CD4-positive, alpha-beta memory T cell (primary cell): ENCODE data around the gene GMEB2. TPM values are rescaled to one million over a fixed set of nuclear protein-coding genes. Genes with fewer than 3 reads are reported as not detected.
A peak's percentile ranks its signal among the peaks of the same experiment; 100 is the strongest.

Experiments
- CTCF ChIA-PET: fragments of 350-600 bp; sonication (Branson Sonifier 250); formaldehyde crosslinking; loops from one replicate; lab custom pipeline; 2021; ENCODE audit warnings: inconsistent platforms; ENCODE audit not compliant: partially characterized antibody; lab: Charles Lee
- POLR2A ChIA-PET: fragments of 350-600 bp; sonication (Branson Sonifier 250); formaldehyde crosslinking; loops from one replicate; lab custom pipeline; 2021; ENCODE audit not compliant: partially characterized antibody; lab: Charles Lee
- DNase-seq, 5 donors: peaks; one replicate each; pipeline versions ENCODE4 v3.0.0 to v3.0.0-alpha.2; 2020 to 2022; ENCODE audit warnings: mixed read lengths in 1 of 5
- H3K27ac ChIP-seq: one replicate; pipeline ENCODE4 v1.7.0; 2013; ENCODE audit warnings: low read depth, low read length
- H3K27me3 ChIP-seq: 2 replicates; pipeline ENCODE4 v1.7.0; 2013; ENCODE audit warnings: mild to moderate bottlenecking, low read length, moderate library complexity; ENCODE audit not compliant: insufficient read depth
- H3K36me3 ChIP-seq: 2 replicates; pipeline ENCODE4 v1.7.0; 2013; ENCODE audit warnings: mild to moderate bottlenecking, low read length, moderate library complexity; ENCODE audit not compliant: insufficient read depth
- H3K4me1 ChIP-seq: 2 replicates; pipeline ENCODE4 v1.7.0; 2013; ENCODE audit warnings: mild to moderate bottlenecking, low read length, moderate library complexity; ENCODE audit not compliant: insufficient read depth
- H3K4me3 ChIP-seq, 2 donors: one replicate each; pipeline ENCODE4 v1.7.0; 2013; ENCODE audit warnings: low read length in 2 of 2, mild to moderate bottlenecking in 1 of 2
- H3K9me3 ChIP-seq, 2 donors: one replicate each; pipeline ENCODE4 v1.7.0; 2013; ENCODE audit warnings: low read length in 2 of 2, control low read depth in 1 of 2; ENCODE audit not compliant: control insufficient read depth in 1 of 2
- H3K27ac Mint-ChIP-seq, 7 donors: one replicate each; pipeline ENCODE4 v1.8.0; 2020 to 2021; ENCODE audit warnings: mixed read lengths in 7 of 7, mild to moderate bottlenecking in 6 of 7, inconsistent platforms in 3 of 7, moderate library complexity in 3 of 7
- H3K27me3 Mint-ChIP-seq, 2 donors: one replicate each; pipeline ENCODE4 v1.8.0; 2020 to 2021; ENCODE audit warnings: mixed read lengths in 2 of 2
- H3K36me3 Mint-ChIP-seq, 2 donors: one replicate each; pipeline ENCODE4 v1.8.0; 2020 to 2021; ENCODE audit warnings: mixed read lengths in 2 of 2, inconsistent platforms in 1 of 2, mild to moderate bottlenecking in 1 of 2
- H3K4me1 Mint-ChIP-seq, 4 donors: one replicate each; pipeline ENCODE4 v1.8.0; 2020 to 2021; ENCODE audit warnings: mixed read lengths in 4 of 4, mild to moderate bottlenecking in 1 of 4
- H3K4me3 Mint-ChIP-seq, 8 donors: one replicate each; pipeline ENCODE4 v1.8.0; 2020 to 2021; ENCODE audit warnings: mixed read lengths in 8 of 8, mild to moderate bottlenecking in 7 of 8, moderate library complexity in 6 of 8, inconsistent platforms in 3 of 8
- H3K9me3 Mint-ChIP-seq, 8 donors: one replicate each; pipeline ENCODE4 v1.8.0; 2020 to 2021; ENCODE audit warnings: mixed read lengths in 8 of 8, mild to moderate bottlenecking in 5 of 8, inconsistent platforms in 3 of 8, moderate library complexity in 1 of 8
- intact Hi-C: fragments of 100-400 bp; cut with micrococcal nuclease; formaldehyde crosslinking; loops from one replicate; pipeline ENCODE4 v1.15.1; 2023
- polyA plus RNA-seq, 2 donors: library from polyadenylated mRNA; unstranded; fragments of 300-500 nt; fragmentation: Illumina TruSeq; gene quantifications; one replicate each; pipeline ENCODE4 v1.2.3, GENCODE V29; 2021
- total RNA-seq, 2 experiments: library from RNA; stranded (reverse); gene quantifications; one replicate each; pipeline ENCODE4 v1.2.3, GENCODE V29; 2021

The GMEB2 gene
- total and polyA plus RNA-seq, 4 experiments from 2014 or later, result 4.5 to 26.4 (median 20.5) TPM

DNA sequence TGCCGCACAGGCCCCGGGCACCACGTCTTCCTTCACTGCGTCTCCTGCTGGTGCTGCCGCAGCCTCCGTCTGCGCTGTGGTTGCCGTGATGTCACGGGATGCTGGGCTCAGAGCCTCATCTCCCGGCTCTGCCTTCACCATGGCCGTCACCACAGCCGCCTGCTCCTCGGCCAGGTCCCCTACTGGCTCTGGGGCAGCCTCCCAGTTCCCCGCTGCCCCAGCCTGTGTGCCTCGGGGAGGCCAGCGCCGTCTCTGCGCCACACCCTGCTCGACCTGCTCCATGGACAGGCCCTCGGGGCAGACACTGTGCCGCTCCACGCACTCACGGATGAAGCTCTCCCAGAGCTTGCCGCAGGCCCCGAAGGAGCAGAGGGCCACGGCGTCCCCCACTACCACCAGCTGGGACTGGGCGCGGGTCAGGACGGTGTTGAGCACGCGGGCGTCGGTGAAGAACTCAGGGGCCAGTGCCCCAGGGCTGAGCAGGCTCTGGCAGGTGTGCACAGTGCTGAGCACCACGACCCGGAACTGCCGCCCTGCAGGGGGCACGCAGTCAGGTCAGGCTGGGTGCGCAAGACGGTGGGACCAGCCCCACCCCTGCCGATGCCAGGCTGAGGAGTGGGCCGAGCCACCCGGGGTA lies 61.1 kb downstream of the GMEB2 start:
- no peak overlapping the region for H3K27ac Mint-ChIP-seq
- DNase-seq, result no peak
- peaks cover 0 to 1% of the 10 kb centered on the region in 2 donors for H3K36me3 Mint-ChIP-seq
- Histone ChIP-seq H3K27me3 (no peaks in the 10 kb centered on the region), H3K27ac (no peak overlapping the region), H3K36me3 (peaks cover 8% of the 10 kb centered on the region), H3K4me3 (no peak overlapping the region), H3K9me3 (no peaks in the 10 kb centered on the region), H3K4me1 (peaks cover 27% of the 10 kb centered on the region)
- CTCF ChIA-PET, result interaction anchor here (0.5 kb wide), 1 partner anchor 287 kb away, joined by 3 read pairs; no protein-coding TSS in a partner anchor
- no peaks in the 10 kb centered on the region for H3K9me3 Mint-ChIP-seq
- no peak overlapping the region for H3K4me3 Mint-ChIP-seq
- peaks cover 6 to 31% (median 18%) of the 10 kb centered on the region in 4 donors for H3K4me1 Mint-ChIP-seq
- POLR2A ChIA-PET, result interaction anchor here (0.9 to 2.3 kb wide), 3 partner anchors 11 to 70 kb away, joined by 4 to 7 read pairs (median 6); no protein-coding TSS in a partner anchor
- H3K27me3 Mint-ChIP-seq, result no peaks in the 10 kb centered on the region
- intact Hi-C loops, result no loop called here

DNA sequence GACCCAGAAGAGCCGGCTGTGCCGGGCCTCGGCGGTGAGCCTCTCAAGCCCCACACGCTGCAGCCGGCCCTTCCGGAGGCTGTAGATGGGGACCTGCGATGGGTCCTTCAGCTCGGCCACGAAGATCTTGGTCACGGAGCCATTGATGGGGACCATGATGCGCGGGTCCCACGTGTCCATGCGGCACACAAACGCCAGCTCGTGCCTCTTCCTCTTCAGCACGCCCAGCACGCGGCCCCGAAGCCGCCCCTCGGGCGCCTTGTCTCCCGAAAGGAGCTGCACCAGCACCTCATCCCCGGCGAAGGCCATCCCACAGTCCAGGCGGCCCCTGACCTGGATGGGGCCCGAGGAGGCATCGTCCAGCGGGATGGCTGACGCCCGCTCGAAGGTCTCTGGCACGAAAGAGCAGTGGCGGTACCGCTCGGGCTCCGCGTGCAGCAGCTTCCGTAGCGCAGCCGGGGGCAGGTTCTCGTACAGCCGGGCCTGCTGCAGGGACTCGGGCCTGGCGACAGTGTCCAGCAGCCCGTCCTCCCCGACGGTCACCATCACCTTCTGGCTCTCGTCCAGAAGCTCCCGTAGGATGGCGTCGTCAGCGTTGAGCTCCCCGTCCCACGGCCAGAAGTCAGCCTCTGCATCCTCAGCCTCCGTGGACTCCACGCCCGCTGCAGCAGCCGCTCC lies 61.7 kb downstream of the GMEB2 start:
- Mint-ChIP-seq H3K36me3 (peaks cover 3 to 5% of the 10 kb centered on the region in 2 donors), H3K4me1 (peaks cover 6 to 31% (median 18%) of the 10 kb centered on the region in 4 donors), H3K9me3 (no peaks in the 10 kb centered on the region), H3K27me3 (no peaks in the 10 kb centered on the region), H3K4me3 (no peak overlapping the region), H3K27ac (no peak overlapping the region)
- Histone ChIP-seq H3K4me1 (peaks cover 27% of the 10 kb centered on the region), H3K27ac (no peak overlapping the region), H3K27me3 (no peaks in the 10 kb centered on the region), H3K4me3 (no peak overlapping the region), H3K36me3 (peaks cover 14% of the 10 kb centered on the region), H3K9me3 (no peaks in the 10 kb centered on the region)
- ChIA-PET CTCF (no interaction called here), POLR2A (interaction anchor here (1.3 kb wide), 1 partner anchor 12 kb away, joined by 6 read pairs; no protein-coding TSS in a partner anchor)
- no peak for DNase-seq
- intact Hi-C loops, result no loop called here

DNA sequence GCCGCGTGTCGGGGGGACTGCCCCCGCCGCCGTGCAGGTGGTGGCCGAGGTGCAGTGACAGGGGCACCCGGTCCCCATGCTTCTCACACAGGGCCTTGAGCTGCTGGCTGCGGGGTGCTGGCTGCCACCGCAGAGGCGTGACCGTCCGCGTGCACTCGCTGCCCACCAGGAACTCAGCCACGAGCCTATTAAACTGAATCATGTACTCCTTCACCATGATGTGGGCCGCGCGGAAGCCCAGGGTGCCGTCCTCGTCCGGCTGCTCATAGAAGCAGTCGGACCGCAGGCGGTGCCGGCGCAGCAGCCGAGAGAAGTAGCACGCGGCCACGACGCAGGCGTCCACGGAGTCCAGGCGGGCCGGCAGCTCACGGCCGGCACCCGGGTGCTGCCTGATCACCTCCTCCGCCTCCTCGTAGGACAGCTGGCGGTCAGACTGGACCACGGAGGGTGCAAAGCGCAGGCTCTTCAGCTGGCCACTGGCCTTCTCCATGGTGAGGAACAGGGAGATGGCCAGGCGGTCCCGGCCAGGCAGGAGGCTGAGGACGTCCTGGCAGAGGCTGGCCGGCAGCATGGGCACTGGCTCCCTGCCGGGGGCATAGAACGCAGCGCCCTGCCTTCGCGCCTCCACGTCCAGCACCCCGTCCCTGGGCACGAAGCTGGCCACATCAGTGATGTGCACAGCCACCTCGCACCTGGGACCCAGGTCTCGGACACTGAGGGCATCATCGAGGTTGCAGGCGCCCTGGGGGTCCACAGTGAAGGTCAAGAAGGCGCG lies 62.7 kb downstream of the GMEB2 start:
- Histone ChIP-seq H3K27ac (no peak overlapping the region), H3K4me1 (peaks cover 20% of the 10 kb centered on the region), H3K27me3 (no peaks in the 10 kb centered on the region), H3K36me3 (peaks cover 15% of the 10 kb centered on the region), H3K4me3 (no peak overlapping the region), H3K9me3 (no peaks in the 10 kb centered on the region)
- ChIA-PET CTCF (no interaction called here), POLR2A (no interaction called here)
- DNase-seq, result no peak
- no peak overlapping the region for H3K27ac Mint-ChIP-seq
- H3K9me3 Mint-ChIP-seq, result no peaks in the 10 kb centered on the region
- no peak overlapping the region for H3K4me3 Mint-ChIP-seq
- H3K27me3 Mint-ChIP-seq, result no peaks in the 10 kb centered on the region
- H3K36me3 Mint-ChIP-seq, result peaks cover 4 to 5% of the 10 kb centered on the region in 2 donors
- peaks cover 4 to 24% (median 16%) of the 10 kb centered on the region in 4 donors for H3K4me1 Mint-ChIP-seq
- intact Hi-C loops, result no loop called here

DNA sequence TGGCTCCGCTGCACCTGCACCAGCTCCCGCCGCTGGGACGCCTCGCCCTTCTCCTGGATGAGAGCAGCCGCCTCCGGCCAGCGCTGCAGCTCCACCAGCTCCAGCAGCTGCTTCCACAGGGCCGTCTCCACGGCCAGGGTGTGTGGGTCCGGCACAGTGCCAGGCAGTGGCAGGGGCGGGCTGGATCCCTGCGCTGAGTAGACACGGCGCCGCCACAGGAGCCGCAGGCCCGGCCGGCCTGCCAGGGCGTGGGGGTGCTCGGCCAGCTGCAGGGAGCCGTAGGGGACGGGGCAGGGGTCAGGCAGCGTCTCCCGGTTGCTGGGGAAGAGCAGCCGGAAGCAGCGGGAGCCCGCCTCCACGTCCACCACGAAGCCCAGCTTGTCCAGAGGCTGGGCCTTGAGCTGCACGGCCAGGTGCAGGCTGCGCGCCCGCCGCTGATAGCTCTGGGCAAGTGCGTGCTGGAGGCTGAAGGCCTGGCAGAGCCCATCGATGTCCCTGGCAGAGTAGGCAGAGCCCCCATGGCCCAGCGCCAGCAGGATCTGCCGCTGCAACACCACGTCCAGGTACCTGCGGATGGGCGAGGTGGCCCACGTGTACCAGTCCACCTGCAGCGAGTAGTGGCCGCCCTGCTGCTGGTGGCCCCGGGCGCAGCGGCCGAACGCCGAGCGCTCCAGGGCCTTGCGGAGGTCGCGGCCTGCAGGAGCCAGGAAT lies 63.5 kb downstream of the GMEB2 start:
- Mint-ChIP-seq H3K36me3 (peaks cover 4 to 5% of the 10 kb centered on the region in 2 donors), H3K9me3 (no peaks in the 10 kb centered on the region), H3K27ac (no peak overlapping the region), H3K4me1 (peaks cover 3 to 16% (median 10%) of the 10 kb centered on the region in 4 donors), H3K27me3 (no peaks in the 10 kb centered on the region), H3K4me3 (no peak overlapping the region)
- H3K36me3 ChIP-seq, result peaks cover 15% of the 10 kb centered on the region
- no peak overlapping the region for H3K27ac ChIP-seq
- intact Hi-C loops, result no loop called here
- no peak overlapping the region for H3K4me3 ChIP-seq
- DNase-seq, result no peak
- no peaks in the 10 kb centered on the region for H3K9me3 ChIP-seq
- CTCF ChIA-PET, result no interaction called here
- H3K4me1 ChIP-seq, result peaks cover 12% of the 10 kb centered on the region
- POLR2A ChIA-PET, result interaction anchor here (0.9 to 1.2 kb wide), 2 partner anchors 11 to 78 kb away, joined by 3 read pairs; no protein-coding TSS in a partner anchor
- no peaks in the 10 kb centered on the region for H3K27me3 ChIP-seq

DNA sequence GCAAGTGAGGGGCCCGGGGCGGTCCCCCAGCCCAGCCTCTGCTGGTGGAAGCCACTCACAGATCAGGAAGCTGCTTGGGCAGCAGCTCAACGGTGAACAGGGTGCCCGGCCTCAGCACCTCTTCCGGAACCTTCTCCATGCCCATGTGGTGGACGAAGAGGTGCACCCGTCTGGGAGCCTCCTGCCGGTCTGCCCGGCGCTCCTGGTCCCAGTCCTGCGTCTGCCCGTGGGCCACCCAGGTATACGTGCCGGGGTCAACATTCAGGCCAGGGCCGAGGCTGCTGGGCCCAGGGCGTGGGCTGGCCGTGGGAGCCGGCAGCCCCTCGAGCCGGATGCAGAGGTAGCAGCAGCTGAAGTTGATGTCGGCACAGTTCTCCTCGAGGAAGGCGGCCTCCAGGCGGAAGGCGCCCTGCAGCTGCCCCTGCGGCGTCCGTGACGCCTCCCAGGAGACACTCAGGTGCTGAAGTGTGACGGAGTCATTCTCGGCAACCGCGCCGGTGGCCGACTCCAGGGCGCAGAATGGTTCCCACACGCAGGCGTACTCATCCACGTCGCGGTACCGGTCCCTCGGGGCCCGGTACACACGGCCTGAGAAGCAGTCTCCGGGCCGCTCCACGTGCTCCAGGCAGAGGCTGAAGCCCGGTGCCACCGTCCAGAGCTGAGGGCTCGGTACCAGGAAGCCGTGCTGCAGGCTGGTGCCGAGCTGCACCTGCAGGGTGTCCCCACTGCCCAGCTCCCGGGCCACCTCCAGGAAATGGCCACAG lies 64.3 kb downstream of the GMEB2 start:
- peaks cover 4 to 5% of the 10 kb centered on the region in 2 donors for H3K36me3 Mint-ChIP-seq
- Histone ChIP-seq H3K36me3 (peaks cover 15% of the 10 kb centered on the region), H3K9me3 (no peaks in the 10 kb centered on the region), H3K4me3 (no peak overlapping the region), H3K4me1 (peaks cover 4% of the 10 kb centered on the region), H3K27ac (no peak overlapping the region), H3K27me3 (no peaks in the 10 kb centered on the region)
- no peak overlapping the region for H3K4me3 Mint-ChIP-seq
- ChIA-PET CTCF (no interaction called here), POLR2A (interaction anchor here (0.9 to 1.3 kb wide), 3 partner anchors 10 to 117 kb away, joined by 3 read pairs; no protein-coding TSS in a partner anchor)
- no peak for DNase-seq
- intact Hi-C loops, result no loop called here
- H3K9me3 Mint-ChIP-seq, result no peaks in the 10 kb centered on the region
- H3K4me1 Mint-ChIP-seq, result peaks cover 0 to 9% (median 4%) of the 10 kb centered on the region in 4 donors
- H3K27ac Mint-ChIP-seq, result no peak overlapping the region
- H3K27me3 Mint-ChIP-seq, result no peaks in the 10 kb centered on the region

DNA sequence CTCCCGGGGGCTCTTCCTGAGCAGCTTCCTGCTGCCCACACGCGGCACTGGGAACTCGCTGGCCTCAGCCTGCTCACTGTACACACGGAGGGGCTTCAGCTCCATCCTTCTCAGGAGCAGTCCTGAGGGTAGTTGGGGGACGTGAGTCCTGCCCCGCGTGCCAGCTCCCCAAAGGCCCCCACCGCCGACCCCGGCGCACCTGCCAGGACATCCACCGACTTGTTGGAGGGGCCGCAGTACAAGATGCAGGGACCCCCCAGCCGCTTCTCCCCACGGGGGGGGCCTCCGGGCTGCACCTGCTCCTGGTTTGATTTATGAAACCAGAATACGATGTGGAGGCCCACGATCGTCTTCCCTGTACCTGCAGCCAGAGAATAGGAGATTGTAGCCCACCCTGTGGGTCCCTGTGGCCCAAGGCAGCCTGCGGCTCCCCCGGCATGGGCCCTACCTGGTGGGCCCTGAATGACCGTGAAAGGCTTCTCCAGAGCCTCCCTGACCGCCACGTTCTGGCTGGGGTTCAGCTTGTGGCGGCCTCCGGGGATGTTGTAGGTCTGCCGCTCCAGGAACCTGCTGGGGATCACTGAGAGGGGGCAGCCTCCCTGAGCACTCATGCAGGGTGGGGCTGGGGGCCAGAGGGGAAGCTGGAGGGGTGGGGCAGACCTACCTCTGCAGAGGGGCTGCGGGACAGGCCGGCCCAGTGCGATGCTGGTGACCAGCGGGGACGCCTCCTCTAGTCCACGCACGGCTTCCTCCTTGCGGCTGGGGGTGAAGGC lies 65.1 kb downstream of the GMEB2 start:
- Mint-ChIP-seq H3K4me1 (peaks cover 0 to under 1% (median 0%) of the 10 kb centered on the region in 4 donors), H3K9me3 (no peaks in the 10 kb centered on the region), H3K4me3 (no peak overlapping the region), H3K27ac (no peak overlapping the region), H3K36me3 (peaks cover 4 to 5% of the 10 kb centered on the region in 2 donors), H3K27me3 (no peaks in the 10 kb centered on the region)
- Histone ChIP-seq H3K27ac (no peak overlapping the region), H3K4me1 (no peaks in the 10 kb centered on the region), H3K9me3 (no peaks in the 10 kb centered on the region), H3K36me3 (peaks cover 15% of the 10 kb centered on the region), H3K4me3 (no peak overlapping the region), H3K27me3 (no peaks in the 10 kb centered on the region)
- DNase-seq, result peak in 1 of 5 donors; percentile 41
- CTCF ChIA-PET, result interaction anchor here (1.3 kb wide), 1 partner anchor 66 kb away, joined by 3 read pairs; no protein-coding TSS in a partner anchor
- POLR2A ChIA-PET, result interaction anchor here (1.0 to 1.3 kb wide), 3 partner anchors 9 to 117 kb away, joined by 3 to 5 read pairs (median 3); no protein-coding TSS in a partner anchor
- intact Hi-C loops, result no loop called here
